ENCODE data around the gene WDR18.

WDR18 gene

GRCh38 chr19:984165-984967, at the start of gene WDR18:
Gene WDR18 (plus strand): TSS chr19:984345. CDS start chr19:984354, 9 bp downstream.
- peak; percentile 27 for DNase-seq (ENCODE audit: low read depth, low spot score)
- H3K27ac ChIP-seq = peak within 1 kb of the TSS; percentile 60

- no peak for DNase-seq (ENCODE audit: low read depth, low spot score)
- no peak overlapping the region for H3K27ac ChIP-seq
Measured at GRCh38 chr19:934865-935479, 49.2 kb upstream of the WDR18 start.

GRCh38 chr19:936175-936546, 48.0 kb upstream of the WDR18 start:
- no peak for DNase-seq (ENCODE audit: low read depth, low spot score)
- H3K27ac ChIP-seq = no peak overlapping the region

- no peak overlapping the region for H3K27ac ChIP-seq
- no peak for DNase-seq (ENCODE audit: low read depth, low spot score)
Measured at GRCh38 chr19:937259-937694, 46.9 kb upstream of the WDR18 start.

GRCh38 chr19:938233-938923, 45.8 kb upstream of the WDR18 start:
- no peak for DNase-seq (ENCODE audit: low read depth, low spot score)
- H3K27ac ChIP-seq = no peak overlapping the region

GRCh38 chr19:939439-939838, 44.7 kb upstream of the WDR18 start:
- no peak for DNase-seq (ENCODE audit: low read depth, low spot score)
- H3K27ac ChIP-seq = no peak overlapping the region

- no peak for DNase-seq (ENCODE audit: low read depth, low spot score)
- H3K27ac ChIP-seq = peak overlapping the region; percentile 60
Measured at GRCh38 chr19:939922-940321, 44.2 kb upstream of the WDR18 start.

- DNase-seq (ENCODE audit: low read depth, low spot score) = no peak
Measured at GRCh38 chr19:940591-941291, 43.4 kb upstream of the WDR18 start.

GRCh38 chr19:941292-942132, 42.6 kb upstream of the WDR18 start:
- H3K27ac ChIP-seq = peak overlapping the region; percentile 60

More at GRCh38 chr19:940591-941291, 43.4 kb upstream of the WDR18 start:
- H3K27ac ChIP-seq = peak overlapping the region; percentile 60

GRCh38 chr19:942133-942645, 42.0 kb upstream of the WDR18 start:
- no peak for DNase-seq (ENCODE audit: low read depth, low spot score)
- no peak overlapping the region for H3K27ac ChIP-seq

More at GRCh38 chr19:941292-942132, 42.6 kb upstream of the WDR18 start:
- DNase-seq (ENCODE audit: low read depth, low spot score) = no peak

GRCh38 chr19:943551-944170, 40.5 kb upstream of the WDR18 start:
- no peak overlapping the region for H3K27ac ChIP-seq
- no peak for DNase-seq (ENCODE audit: low read depth, low spot score)

GRCh38 chr19:944171-944567, 40.0 kb upstream of the WDR18 start:
- no peak overlapping the region for H3K27ac ChIP-seq

GRCh38 chr19:944663-945241, 39.4 kb upstream of the WDR18 start:
- H3K27ac ChIP-seq = no peak overlapping the region

More at GRCh38 chr19:944171-944567, 40.0 kb upstream of the WDR18 start:
- no peak for DNase-seq (ENCODE audit: low read depth, low spot score)

GRCh38 chr19:945401-946252, 38.5 kb upstream of the WDR18 start:
- no peak overlapping the region for H3K27ac ChIP-seq

More at GRCh38 chr19:944663-945241, 39.4 kb upstream of the WDR18 start:
- DNase-seq (ENCODE audit: low read depth, low spot score) = no peak

GRCh38 chr19:947090-947706, 36.9 kb upstream of the WDR18 start:
- no peak for DNase-seq (ENCODE audit: low read depth, low spot score)
- H3K27ac ChIP-seq = no peak overlapping the region

More at GRCh38 chr19:945401-946252, 38.5 kb upstream of the WDR18 start:
- no peak for DNase-seq (ENCODE audit: low read depth, low spot score)

GRCh38 chr19:947707-948539, 36.2 kb upstream of the WDR18 start:
- DNase-seq (ENCODE audit: low read depth, low spot score) = no peak
- H3K27ac ChIP-seq = no peak overlapping the region

Data from epithelial cell of prostate (primary cell).